Epithelial cell of proximal tubule (primary cell): Measurements from ENCODE around the gene RSRC2. TPM values are rescaled to one million over a fixed set of nuclear protein-coding genes. Genes with fewer than 3 reads are reported as not detected.
A peak's percentile ranks its signal among the peaks of the same experiment; 100 is the strongest.
"Not testable (repeated sequence)": the region's sequence is repeated elsewhere in the genome, so short reads cannot be mapped to it uniquely, and the experiment has no call there.

ENCODE experiments used
- DNase-seq: peaks from one replicate; pipeline ENCODE4 v3.0.0-alpha.2; 2011; ENCODE audit warnings: low read depth
- H3K4me3 ChIP-seq: 2 replicates; pipeline ENCODE4 v1.5.1; 2011; ENCODE audit warnings: low read depth, mild to moderate bottlenecking, low read length
- total RNA-seq: library from RNA; depleted of rRNA; stranded (reverse); fragments of >200 nt; gene quantifications from 2 replicates; pipeline ENCODE4 v1.2.3, GENCODE V29; 2015
- TF ChIP-seq, protein P1 (sequence below): conservative IDR thresholded peaks from 2 replicates; pipeline ENCODE4 v1.5.1; 2012; ENCODE audit warnings: low read depth, mild to moderate bottlenecking, low read length

RSRC2 gene
- total RNA-seq, 1 donor from 2014 or later, result 72.4 TPM

DNA sequence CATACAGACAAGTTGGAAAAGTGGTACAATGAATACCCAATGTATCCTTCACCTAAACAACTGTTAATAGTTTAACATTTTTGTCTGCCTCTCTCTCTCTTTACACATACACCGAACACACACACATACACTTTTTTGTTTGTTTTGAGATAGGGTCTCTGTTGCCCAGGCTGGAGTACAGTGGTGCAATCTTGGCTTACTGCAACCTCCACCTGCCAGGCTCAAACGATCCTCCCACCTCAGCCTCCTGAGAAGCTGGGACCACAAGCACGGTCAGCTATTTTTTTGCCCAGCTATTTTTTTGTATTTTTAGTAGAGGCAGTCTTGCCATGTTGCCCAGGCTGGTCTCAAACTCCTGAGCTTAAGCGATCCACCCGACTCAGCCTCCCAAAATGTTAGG, 42.8 kb downstream of the RSRC2 start:
- TF ChIP-seq, protein P1, sequence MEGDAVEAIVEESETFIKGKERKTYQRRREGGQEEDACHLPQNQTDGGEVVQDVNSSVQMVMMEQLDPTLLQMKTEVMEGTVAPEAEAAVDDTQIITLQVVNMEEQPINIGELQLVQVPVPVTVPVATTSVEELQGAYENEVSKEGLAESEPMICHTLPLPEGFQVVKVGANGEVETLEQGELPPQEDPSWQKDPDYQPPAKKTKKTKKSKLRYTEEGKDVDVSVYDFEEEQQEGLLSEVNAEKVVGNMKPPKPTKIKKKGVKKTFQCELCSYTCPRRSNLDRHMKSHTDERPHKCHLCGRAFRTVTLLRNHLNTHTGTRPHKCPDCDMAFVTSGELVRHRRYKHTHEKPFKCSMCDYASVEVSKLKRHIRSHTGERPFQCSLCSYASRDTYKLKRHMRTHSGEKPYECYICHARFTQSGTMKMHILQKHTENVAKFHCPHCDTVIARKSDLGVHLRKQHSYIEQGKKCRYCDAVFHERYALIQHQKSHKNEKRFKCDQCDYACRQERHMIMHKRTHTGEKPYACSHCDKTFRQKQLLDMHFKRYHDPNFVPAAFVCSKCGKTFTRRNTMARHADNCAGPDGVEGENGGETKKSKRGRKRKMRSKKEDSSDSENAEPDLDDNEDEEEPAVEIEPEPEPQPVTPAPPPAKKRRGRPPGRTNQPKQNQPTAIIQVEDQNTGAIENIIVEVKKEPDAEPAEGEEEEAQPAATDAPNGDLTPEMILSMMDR, result no peak
- DNase-seq, result no peak
- no peak overlapping the region for H3K4me3 ChIP-seq

DNA sequence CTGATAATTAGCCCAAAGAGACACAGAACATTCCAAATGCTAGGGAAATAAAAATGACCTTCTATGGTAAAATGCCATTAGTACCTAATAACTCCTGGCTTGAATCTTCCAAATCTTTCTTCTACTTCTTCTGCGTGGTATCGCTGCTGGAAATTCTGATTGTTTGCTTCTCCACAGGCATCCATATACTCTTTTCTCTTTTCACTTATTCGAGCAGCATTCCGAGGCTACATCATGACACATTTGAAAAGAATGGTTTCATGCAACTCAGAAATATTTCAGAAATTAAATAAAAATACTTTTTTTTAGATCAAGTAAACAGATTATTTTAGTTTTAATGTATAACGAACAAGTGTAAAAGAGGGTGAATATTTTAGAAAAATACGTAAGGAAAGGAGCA, 44.9 kb downstream of the RSRC2 start:
- no peak overlapping the region for H3K4me3 ChIP-seq
- TF ChIP-seq, protein P1, result no peak
- no peak for DNase-seq

DNA sequence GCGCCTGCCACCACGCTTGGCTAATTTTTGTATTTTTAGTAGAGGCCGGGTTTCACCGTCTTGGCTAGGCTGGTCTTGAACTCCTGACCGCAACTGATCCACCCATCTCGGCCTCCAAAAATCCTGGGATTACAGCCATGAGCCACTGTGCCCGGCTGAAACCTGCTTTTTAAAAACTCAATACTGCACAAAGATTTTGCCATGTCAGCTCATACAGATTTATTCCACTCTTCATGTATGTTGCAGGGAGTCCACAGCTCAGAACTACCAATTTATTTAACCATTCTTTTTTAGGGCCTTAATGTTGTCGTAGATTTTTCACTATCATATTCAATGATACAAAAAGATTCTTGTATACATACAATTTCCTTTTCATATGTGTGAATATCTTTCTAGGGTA, 46.0 kb downstream of the RSRC2 start:
- H3K4me3 ChIP-seq, result no peak overlapping the region
- DNase-seq, result no peak
- TF ChIP-seq, protein P1, result no peak

DNA sequence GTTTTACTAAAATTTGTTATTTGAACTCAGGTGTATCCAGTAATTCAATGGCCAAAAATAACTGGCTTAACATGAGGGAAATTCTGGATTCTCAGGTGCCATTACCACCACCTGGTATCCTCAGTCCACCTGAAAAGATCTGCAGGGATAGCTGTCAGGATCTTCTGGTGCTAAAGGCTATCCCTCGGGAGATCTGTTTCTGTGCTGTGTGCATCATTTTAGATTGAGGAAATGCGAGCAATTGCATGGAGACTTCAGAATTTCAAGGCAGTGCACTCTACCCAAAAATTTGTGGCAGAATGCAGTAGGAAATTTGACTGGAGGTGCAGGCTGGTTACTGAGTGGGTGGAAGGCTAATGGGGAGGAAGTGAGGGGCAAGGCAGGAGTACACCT, 52.4 kb downstream of the RSRC2 start:
- DNase-seq, result no peak
- no peak overlapping the region for H3K4me3 ChIP-seq
- TF ChIP-seq, protein P1, result no peak

DNA sequence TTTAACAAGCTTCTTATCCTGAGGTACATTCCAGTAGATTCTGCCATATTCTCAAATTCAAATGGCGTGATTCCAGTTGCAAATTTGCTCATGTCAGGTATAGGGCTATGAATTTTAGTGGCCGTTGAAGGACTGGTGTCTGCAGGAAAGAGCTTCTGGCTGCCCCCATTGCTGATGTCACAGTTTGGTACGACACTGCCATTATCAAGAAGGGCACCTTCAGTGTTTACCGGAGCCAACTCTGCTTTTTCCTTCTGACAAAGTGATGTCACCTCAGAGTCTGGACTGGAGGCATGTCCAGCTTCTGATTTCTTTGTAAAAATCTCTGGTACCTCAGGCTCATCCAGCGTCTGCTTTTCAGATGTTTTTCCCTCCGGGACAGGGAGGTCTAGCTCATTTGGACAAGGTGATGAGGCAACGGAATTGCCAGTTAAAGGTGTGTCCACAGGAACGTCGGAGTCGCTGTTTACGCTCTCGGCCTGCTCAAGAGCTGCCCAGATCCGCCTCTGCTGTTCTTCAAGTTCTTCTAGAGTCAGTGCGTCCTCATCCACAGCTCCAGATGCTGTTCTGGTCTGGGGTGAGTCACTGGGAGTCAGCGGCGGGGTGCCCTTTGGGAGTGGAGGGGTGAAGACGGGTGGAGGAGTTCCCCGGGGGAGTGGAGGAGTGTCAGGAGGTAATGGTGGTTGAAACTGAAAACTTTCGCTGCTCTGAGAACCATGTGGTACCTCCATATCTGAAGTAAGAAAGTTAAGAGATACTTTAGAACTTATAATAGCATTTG, 53.0 kb downstream of the RSRC2 start:
- H3K4me3 ChIP-seq, result no peak overlapping the region
- no peak for DNase-seq
- TF ChIP-seq, protein P1, result no peak

DNA sequence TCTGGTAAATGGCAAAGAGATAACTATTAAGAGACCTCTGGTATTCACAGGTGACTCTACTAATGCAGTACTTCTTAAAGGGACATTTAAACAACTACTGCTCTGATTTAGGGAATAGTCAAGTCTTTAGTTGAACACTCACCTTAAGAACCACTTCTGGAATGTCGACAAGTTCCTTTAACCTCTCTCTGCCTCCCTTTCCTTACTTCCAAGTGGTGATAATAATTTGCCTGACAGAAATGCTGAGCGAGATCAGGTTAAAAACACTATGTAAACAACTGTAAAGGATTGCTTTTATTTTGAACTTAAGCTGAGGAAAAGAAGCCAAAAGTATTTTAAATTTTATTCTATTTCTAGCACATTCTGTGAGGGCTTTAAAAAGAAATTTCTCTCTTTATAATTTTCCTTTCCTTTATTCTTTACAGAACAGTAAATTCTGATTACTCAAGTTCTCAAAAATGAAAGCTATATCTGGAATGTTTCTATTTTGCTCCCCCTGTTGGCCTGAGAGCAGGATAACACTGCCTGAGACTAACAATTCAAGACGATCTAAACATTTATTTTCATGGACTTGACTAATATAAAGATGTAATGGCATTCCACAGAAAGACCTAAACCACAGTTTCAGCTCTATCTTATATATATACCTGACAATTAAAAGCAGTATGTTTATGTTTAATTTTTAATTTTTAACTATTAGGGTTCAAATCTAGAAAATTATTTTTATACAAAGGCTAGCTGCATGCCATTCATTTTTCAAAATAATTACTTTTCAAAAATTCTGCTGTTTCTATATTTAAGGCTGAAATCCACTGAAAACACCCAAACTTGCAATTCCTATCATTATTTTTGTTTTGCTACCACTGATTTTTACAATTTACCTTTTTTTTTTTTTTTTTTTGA, 55.2 kb downstream of the RSRC2 start:
- DNase-seq, result no peak
- TF ChIP-seq, protein P1, result peak; percentile 81

DNA sequence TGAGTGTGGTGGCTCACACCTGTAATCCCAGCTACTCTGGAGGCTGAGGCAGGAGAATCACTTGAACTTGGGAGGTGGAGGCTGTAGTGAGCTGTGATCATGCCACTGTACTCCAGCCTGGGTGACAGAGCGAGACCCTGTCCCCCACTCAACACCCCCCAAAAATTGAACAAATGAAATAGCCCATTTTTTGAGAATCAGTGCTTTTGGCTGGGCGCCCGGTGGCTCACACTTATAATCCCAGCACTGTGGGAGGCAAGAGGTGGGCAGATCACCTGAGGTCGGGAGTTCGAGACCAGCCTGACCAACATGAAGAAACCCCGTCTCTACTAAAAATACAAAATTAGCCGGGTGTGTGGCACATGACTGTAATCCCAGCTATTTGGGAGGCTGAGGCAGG, 56.2 kb downstream of the RSRC2 start:
- DNase-seq, H3K4me3 ChIP-seq: not testable (repeated sequence)

More for the DNA sequence above, 55.2 kb downstream of the RSRC2 start:
- H3K4me3 ChIP-seq, result no peak overlapping the region

DNA sequence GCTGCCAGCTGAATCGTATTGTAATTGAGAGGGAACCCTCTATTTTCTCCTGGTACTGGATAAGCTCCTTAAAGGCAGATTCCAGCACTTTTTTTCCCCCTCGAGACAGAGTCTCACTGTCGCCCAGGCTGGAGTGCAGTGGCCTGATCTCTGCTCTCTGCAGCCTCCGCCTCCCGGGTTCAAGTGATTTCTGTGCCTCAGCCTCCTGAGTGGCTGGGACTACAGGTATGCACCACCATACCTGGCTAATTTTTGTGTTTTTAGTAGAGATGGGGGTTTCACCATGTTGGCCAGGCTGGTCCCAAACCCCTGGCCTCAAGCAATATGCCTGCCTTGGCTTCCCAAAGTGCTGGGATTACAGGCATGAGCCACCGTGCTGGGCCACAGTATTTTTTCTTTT, 56.9 kb downstream of the RSRC2 start:
- DNase-seq, H3K4me3 ChIP-seq: not testable (repeated sequence)
